ENCODE data around the gene CHTF18. TPM values are rescaled to one million over a fixed set of nuclear protein-coding genes. Genes with fewer than 3 reads are reported as not detected.
"Not testable (repeated sequence)": the region's sequence is repeated elsewhere in the genome, so short reads cannot be mapped to it uniquely, and the experiment has no call there.

CHTF18 gene
- total RNA-seq, 4 donors from 2014 or later: under 0.01 to 895 (median 31.1) TPM

GRCh38 chr16:749010-749409 is 39.4 kb upstream of the CHTF18 start:
- H3K4me1 ChIP-seq: no peaks in the 10 kb centered on the region
- H3K4me3 ChIP-seq: no peak overlapping the region
- no peak overlapping the region for H3K27ac ChIP-seq
- intact Hi-C loops (cut with DNase I; ENCODE audit: low total_unique reads): no loop called here
- no peaks in the 10 kb centered on the region for H3K9me3 ChIP-seq
- DNase-seq: no peak
- H3K27me3 ChIP-seq: no peaks in the 10 kb centered on the region
- TF ChIP-seq CTCF (IDR thresholded peaks at IDR 0.05): no peak
- TF ChIP-seq POLR2A (IDR thresholded peaks at IDR 0.05): no peak
- no peaks in the 10 kb centered on the region for H3K36me3 ChIP-seq

DNA sequence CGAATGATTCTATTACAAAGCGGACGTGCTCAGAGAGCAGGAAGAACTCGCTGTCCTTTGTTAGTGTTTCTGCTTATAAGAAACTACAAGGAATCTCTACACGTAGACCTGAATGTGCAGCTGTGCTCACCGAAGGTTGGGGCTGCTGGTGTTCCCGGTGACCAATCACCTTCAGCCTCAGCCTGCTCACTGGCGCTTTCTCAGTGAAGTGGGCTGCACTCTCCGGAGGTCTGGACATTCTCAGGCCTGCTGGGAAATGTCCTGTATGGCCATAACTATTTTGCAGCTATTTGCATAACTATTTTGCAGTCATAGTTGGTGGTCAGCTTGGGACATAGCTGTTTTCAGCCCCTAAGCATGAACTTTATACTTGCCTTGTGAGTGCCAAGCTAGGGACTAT is 37.9 kb upstream of the CHTF18 start:
- no peak for DNase-seq

GRCh38 chr16:751152-752006 is 37.0 kb upstream of the CHTF18 start:
- H3K36me3 ChIP-seq: no peaks in the 10 kb centered on the region
- DNase-seq: no peak
- no peaks in the 10 kb centered on the region for H3K27me3 ChIP-seq
- no peak for TF ChIP-seq POLR2A (IDR thresholded peaks at IDR 0.05)
- no peak for TF ChIP-seq CTCF (IDR thresholded peaks at IDR 0.05)
- no peaks in the 10 kb centered on the region for H3K4me1 ChIP-seq
- intact Hi-C loops (cut with DNase I; ENCODE audit: low total_unique reads): no loop called here
- H3K9me3 ChIP-seq: no peaks in the 10 kb centered on the region
- no peak overlapping the region for H3K27ac ChIP-seq
- no peak overlapping the region for H3K4me3 ChIP-seq

More for the DNA sequence above, 37.9 kb upstream of the CHTF18 start:
- no peaks in the 10 kb centered on the region for H3K4me1 ChIP-seq
- H3K4me3 ChIP-seq: no peak overlapping the region
- H3K36me3 ChIP-seq: no peaks in the 10 kb centered on the region
- H3K9me3 ChIP-seq: no peaks in the 10 kb centered on the region
- TF ChIP-seq CTCF (IDR thresholded peaks at IDR 0.05) (no peak), POLR2A (IDR thresholded peaks at IDR 0.05) (no peak)
- intact Hi-C loops (cut with DNase I; ENCODE audit: low total_unique reads): no loop called here
- no peaks in the 10 kb centered on the region for H3K27me3 ChIP-seq
- no peak overlapping the region for H3K27ac ChIP-seq

DNA sequence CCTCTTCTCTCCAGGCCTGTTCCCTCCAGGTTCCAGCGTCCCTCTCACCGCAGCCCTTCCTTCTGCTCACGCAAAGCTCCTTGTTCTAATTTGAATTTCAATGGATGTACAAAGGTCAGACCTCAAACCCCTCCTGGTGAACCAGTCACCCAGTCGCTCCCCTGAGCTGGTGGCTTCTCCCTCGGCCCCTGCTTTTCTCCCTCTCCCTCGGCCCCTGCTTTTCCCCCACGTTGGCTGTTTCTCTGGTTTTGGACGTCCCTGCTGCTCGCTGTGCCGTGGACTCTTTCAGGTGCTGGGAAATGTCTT is 36.5 kb upstream of the CHTF18 start:
- Histone ChIP-seq H3K4me1 (no peaks in the 10 kb centered on the region), H3K27ac (no peak overlapping the region), H3K27me3 (no peaks in the 10 kb centered on the region), H3K9me3 (no peaks in the 10 kb centered on the region), H3K4me3 (no peak overlapping the region), H3K36me3 (no peaks in the 10 kb centered on the region)
- DNase-seq: no peak
- TF ChIP-seq CTCF (IDR thresholded peaks at IDR 0.05) (no peak), POLR2A (IDR thresholded peaks at IDR 0.05) (no peak)
- intact Hi-C loops (cut with DNase I; ENCODE audit: low total_unique reads): no loop called here

GRCh38 chr16:754121-754607 is 34.3 kb upstream of the CHTF18 start:
- H3K36me3 ChIP-seq; H3K9me3 ChIP-seq; H3K4me1 ChIP-seq; intact Hi-C loops (cut with DNase I; ENCODE audit: low total_unique reads); H3K4me3 ChIP-seq; H3K27ac ChIP-seq; H3K27me3 ChIP-seq; DNase-seq: not testable (repeated sequence)
